OCI-LY1 (cell line): Measurements from ENCODE around the gene RAB8B.

Experiments
- H2AFZ ChIP-seq: fragments of 200-600 bp; sonication (generic), shearing (Covaris generic); 2 replicates; pipeline ENCODE4 v1.6.0; 2014; ENCODE audit warnings: antibody characterized with exemption, mild to moderate bottlenecking, low read length
- H3F3A ChIP-seq: fragments of 200-600 bp; sonication (generic), shearing (Covaris generic); 2 replicates; pipeline ENCODE4 v1.6.0; 2014; ENCODE audit warnings: mild to moderate bottlenecking, antibody characterized with exemption, low read length, moderate library complexity; ENCODE audit not compliant: insufficient read depth
- H3K27ac ChIP-seq: fragments of 200-600 bp; sonication (generic); 2 replicates; pipeline ENCODE4 v1.5.1; 2014; ENCODE audit warnings: low read length, mixed run types, mild to moderate bottlenecking, low read depth; ENCODE audit not compliant: poor library complexity, severe bottlenecking
- H3K27me3 ChIP-seq: fragments of 200-600 bp; sonication (generic); 2 replicates; pipeline ENCODE4 v1.6.0; 2014; ENCODE audit warnings: antibody characterized with exemption, mild to moderate bottlenecking, low read length, moderate library complexity; ENCODE audit not compliant: insufficient read depth
- H3K36me3 ChIP-seq: fragments of 200-600 bp; sonication (generic); 2 replicates; pipeline ENCODE4 v1.6.1; 2014; ENCODE audit warnings: mild to moderate bottlenecking, antibody characterized with exemption, low read length, moderate library complexity, mixed read lengths; ENCODE audit not compliant: insufficient read depth
- H3K4me1 ChIP-seq: fragments of 200-600 bp; sonication (generic); 2 replicates; pipeline ENCODE4 v1.5.1; 2014; ENCODE audit warnings: mild to moderate bottlenecking, low read length, moderate library complexity; ENCODE audit not compliant: insufficient read depth, severe bottlenecking
- H3K4me2 ChIP-seq: fragments of 200-600 bp; sonication (generic), shearing (Covaris generic); 2 replicates; pipeline ENCODE4 v1.6.1; 2014; ENCODE audit warnings: low read length
- H3K4me3 ChIP-seq: fragments of 200-600 bp; sonication (generic); 2 replicates; pipeline ENCODE4 v1.5.1; 2014; ENCODE audit warnings: low read length, low read depth, mild to moderate bottlenecking, mixed read lengths; ENCODE audit not compliant: poor library complexity, severe bottlenecking
- H3K79me2 ChIP-seq: fragments of 200-600 bp; shearing (Covaris generic); 2 replicates; pipeline ENCODE4 v1.6.1; 2016; ENCODE audit warnings: mixed run types, low read length, mixed read lengths; ENCODE audit not compliant: insufficient read depth
- H3K9ac ChIP-seq: fragments of 200-600 bp; sonication (generic), shearing (Covaris generic); 2 replicates; pipeline ENCODE4 v1.6.1; 2014; ENCODE audit warnings: mild to moderate bottlenecking, low read length, mixed read lengths
- H3K9me2 ChIP-seq: fragments of 200-600 bp; sonication (generic), shearing (Covaris generic); 2 replicates; pipeline ENCODE4 v1.6.1; 2014; ENCODE audit warnings: low read depth, mild to moderate bottlenecking, low read length, mixed read lengths
- H3K9me3 ChIP-seq: fragments of 200-600 bp; shearing (Covaris generic); 2 replicates; pipeline ENCODE4 v1.6.1; 2014; ENCODE audit warnings: low read length, mixed read lengths
- H4K20me1 ChIP-seq: fragments of 200-600 bp; sonication (generic), shearing (Covaris generic); 2 replicates; pipeline ENCODE4 v1.6.0; 2016; ENCODE audit warnings: mild to moderate bottlenecking, low read length; ENCODE audit not compliant: insufficient read depth
- EZH2 ChIP-seq: fragments of 200-600 bp; sonication (generic), shearing (Covaris generic); IDR thresholded peaks from 2 replicates; pipeline ENCODE4 v1.8.0; 2017; ENCODE audit warnings: borderline replicate concordance, mixed run types, mild to moderate bottlenecking, antibody characterized with exemption, low read length, moderate library complexity, mixed read lengths
- TF ChIP-seq, protein P1 (sequence below): fragments of 200-600 bp; sonication (generic), shearing (Covaris generic); IDR thresholded peaks from 2 replicates; pipeline ENCODE4 v1.5.1; 2017; ENCODE audit warnings: mild to moderate bottlenecking, antibody characterized with exemption, low read length, moderate library complexity, mixed read lengths

Gene RAB8B

DNA sequence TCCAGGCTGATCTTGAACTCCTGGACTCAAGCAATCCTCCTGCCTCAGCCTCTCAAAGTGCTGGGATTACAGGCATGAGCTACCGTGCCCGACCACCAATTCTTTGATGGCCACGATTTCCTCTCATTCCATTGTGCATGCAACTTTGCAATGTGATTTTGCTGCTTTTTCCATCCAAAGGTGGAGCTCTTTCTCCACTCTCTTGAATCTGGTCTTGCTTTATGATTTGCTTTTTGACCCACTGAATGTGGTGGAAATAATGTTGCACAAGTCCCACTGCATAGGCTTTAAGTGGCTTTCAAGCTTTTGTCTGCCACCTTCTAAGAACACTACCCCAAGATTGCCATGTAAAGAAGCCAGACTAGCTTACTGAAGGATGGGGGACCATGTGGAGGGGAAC is 42.7 kb upstream of the RAB8B start:
- Histone ChIP-seq H3K9ac (no peak overlapping the region), H3K9me2 (no peaks in the 10 kb centered on the region), H3K4me3 (no peak overlapping the region), H3K9me3 (no peaks in the 10 kb centered on the region), H3K4me1 (no peaks in the 10 kb centered on the region), H3K27ac (no peak overlapping the region), H3K4me2 (no peak overlapping the region), H3K27me3 (no peaks in the 10 kb centered on the region), H4K20me1 (no peaks in the 10 kb centered on the region), H3K79me2 (no peaks in the 10 kb centered on the region), H3F3A (no peaks in the 10 kb centered on the region), H2AFZ (no peak overlapping the region), H3K36me3 (peaks cover 4% of the 10 kb centered on the region)
- TF ChIP-seq, protein P1, sequence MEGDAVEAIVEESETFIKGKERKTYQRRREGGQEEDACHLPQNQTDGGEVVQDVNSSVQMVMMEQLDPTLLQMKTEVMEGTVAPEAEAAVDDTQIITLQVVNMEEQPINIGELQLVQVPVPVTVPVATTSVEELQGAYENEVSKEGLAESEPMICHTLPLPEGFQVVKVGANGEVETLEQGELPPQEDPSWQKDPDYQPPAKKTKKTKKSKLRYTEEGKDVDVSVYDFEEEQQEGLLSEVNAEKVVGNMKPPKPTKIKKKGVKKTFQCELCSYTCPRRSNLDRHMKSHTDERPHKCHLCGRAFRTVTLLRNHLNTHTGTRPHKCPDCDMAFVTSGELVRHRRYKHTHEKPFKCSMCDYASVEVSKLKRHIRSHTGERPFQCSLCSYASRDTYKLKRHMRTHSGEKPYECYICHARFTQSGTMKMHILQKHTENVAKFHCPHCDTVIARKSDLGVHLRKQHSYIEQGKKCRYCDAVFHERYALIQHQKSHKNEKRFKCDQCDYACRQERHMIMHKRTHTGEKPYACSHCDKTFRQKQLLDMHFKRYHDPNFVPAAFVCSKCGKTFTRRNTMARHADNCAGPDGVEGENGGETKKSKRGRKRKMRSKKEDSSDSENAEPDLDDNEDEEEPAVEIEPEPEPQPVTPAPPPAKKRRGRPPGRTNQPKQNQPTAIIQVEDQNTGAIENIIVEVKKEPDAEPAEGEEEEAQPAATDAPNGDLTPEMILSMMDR, result no peak; the same call in 1 of the 2 replicates
- TF ChIP-seq EZH2, result no peak

DNA sequence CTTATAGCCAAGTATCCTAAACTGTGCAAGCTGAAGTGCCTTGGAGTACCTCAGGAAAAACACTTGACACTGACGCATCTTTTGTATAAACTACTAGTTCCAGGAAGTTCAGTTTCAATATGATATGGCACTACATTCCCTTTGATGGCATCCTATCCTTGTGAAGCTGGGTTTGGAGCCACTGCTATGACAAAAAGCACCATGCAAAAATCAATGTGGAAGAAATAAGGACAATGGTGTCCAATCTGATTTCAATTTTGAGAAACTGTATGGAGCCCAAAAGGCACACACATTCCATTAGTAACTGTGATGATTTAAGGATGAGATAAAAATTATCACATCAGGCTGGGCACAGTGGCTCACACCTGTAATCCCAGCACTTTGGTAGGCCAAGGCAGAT is 37.7 kb upstream of the RAB8B start:
- no peaks in the 10 kb centered on the region for H3F3A ChIP-seq
- no peak overlapping the region for H3K27ac ChIP-seq
- H3K4me1 ChIP-seq, result peaks cover 11% of the 10 kb centered on the region
- TF ChIP-seq, protein P1, result no peak
- TF ChIP-seq EZH2, result no peak
- H3K9me2 ChIP-seq, result no peaks in the 10 kb centered on the region
- H3K27me3 ChIP-seq, result no peaks in the 10 kb centered on the region
- H3K9ac ChIP-seq, result no peak overlapping the region
- no peaks in the 10 kb centered on the region for H3K9me3 ChIP-seq
- H3K4me3 ChIP-seq, result no peak overlapping the region
- peaks cover 28% of the 10 kb centered on the region; the same call in 1 of the 2 replicates for H3K36me3 ChIP-seq
- H2AFZ ChIP-seq, result no peak overlapping the region
- H3K4me2 ChIP-seq, result no peak overlapping the region
- H3K79me2 ChIP-seq, result peaks cover 11% of the 10 kb centered on the region; the same call in 1 of the 2 replicates
- H4K20me1 ChIP-seq, result no peaks in the 10 kb centered on the region

DNA sequence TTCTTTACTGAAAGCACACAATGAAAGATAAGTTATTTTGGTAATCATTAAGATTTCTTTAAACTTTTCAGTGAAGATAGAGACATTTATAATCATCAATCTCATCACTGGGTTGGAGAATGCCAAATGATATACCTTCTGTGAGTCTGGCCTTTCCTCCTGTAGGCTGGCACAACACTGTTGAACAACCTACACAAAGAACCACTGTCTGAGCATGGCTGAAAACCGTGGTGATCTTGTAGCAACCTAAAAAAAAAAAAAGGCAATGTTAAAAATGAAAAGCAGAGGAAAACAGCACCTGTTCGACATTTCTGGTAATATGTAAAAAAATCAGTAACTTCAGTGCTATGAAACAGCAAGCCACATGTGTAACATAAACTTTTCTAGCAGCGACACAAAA is 33.9 kb upstream of the RAB8B start:
- Histone ChIP-seq H3K9me3 (no peaks in the 10 kb centered on the region), H3F3A (no peaks in the 10 kb centered on the region), H3K36me3 (peaks cover 28% of the 10 kb centered on the region; the same call in 1 of the 2 replicates), H2AFZ (no peak overlapping the region), H3K27ac (peak overlapping the region; percentile 4), H3K4me2 (peak overlapping the region; percentile 89; the same call in 1 of the 2 replicates), H4K20me1 (no peaks in the 10 kb centered on the region), H3K79me2 (peaks cover 12% of the 10 kb centered on the region; the same call in 1 of the 2 replicates), H3K9me2 (no peaks in the 10 kb centered on the region), H3K27me3 (no peaks in the 10 kb centered on the region), H3K9ac (no peak overlapping the region), H3K4me1 (peaks cover 18% of the 10 kb centered on the region), H3K4me3 (peak overlapping the region; percentile 83)
- TF ChIP-seq, protein P1, result no peak
